HepG2 (cell line): ENCODE measurements around the gene METTL23. TPM values are rescaled to one million over a fixed set of nuclear protein-coding genes. Genes with fewer than 3 reads are reported as not detected.

ENCODE experiments used
- CENPX ChIP-seq: sonication (generic); formaldehyde crosslinking; IDR thresholded peaks from 2 replicates; pipeline ENCODE4 v1.9.0; 2021; ENCODE audit warnings: mild to moderate bottlenecking, missing genetic modification reagents, moderate library complexity
- EEA1 ChIP-seq: sonication (generic); formaldehyde crosslinking; IDR thresholded peaks from 2 replicates; pipeline ENCODE4 v1.5.1; 2020; ENCODE audit warnings: mild to moderate bottlenecking, missing genetic modification reagents, borderline replicate concordance
- FOXK1 ChIP-seq: sonication (generic); formaldehyde crosslinking; IDR thresholded peaks from 2 replicates; pipeline ENCODE4 v1.4.0; 2020; ENCODE audit warnings: low read depth, missing genetic modification reagents, borderline replicate concordance
- HMGXB4 ChIP-seq, 2 experiments: sonication (generic) in 1 of 2; formaldehyde crosslinking in 1 of 2; IDR thresholded peaks; 2 replicates each; pipeline versions ENCODE4 v1.4.0 to v1.6.1; 2018 to 2020; ENCODE audit warnings: missing genetic modification reagents in 2 of 2, borderline replicate concordance in 1 of 2, low read depth in 1 of 2, mild to moderate bottlenecking in 1 of 2, missing biosample characterization in 1 of 2
- KDM6A ChIP-seq: IDR thresholded peaks from 2 replicates; pipeline ENCODE4 v1.6.1; 2016; ENCODE audit warnings: low read depth
- RARA ChIP-seq: IDR thresholded peaks from 2 replicates; pipeline ENCODE4 v1.6.1; 2016; ENCODE audit warnings: missing genetic modification reagents, missing compliant biosample characterization
- RFX3 ChIP-seq: IDR thresholded peaks from 2 replicates; pipeline ENCODE4 v1.6.1; 2016; ENCODE audit warnings: missing biosample characterization, missing genetic modification reagents
- ZBTB40 ChIP-seq, 2 experiments: fragments of 450-650 bp in 1 of 2; sonication (generic) in 1 of 2; formaldehyde crosslinking in 1 of 2; IDR thresholded peaks; 2 replicates each; pipeline versions ENCODE4 v1.6.1 to v1.8.0; 2016 to 2022; ENCODE audit warnings: antibody characterized with exemption in 1 of 2, mild to moderate bottlenecking in 1 of 2, missing genetic modification reagents in 1 of 2
- ZNF224 ChIP-seq: sonication (generic); formaldehyde crosslinking; IDR thresholded peaks from 2 replicates; pipeline ENCODE4 v1.5.0; 2020; ENCODE audit warnings: mild to moderate bottlenecking, missing genetic modification reagents
- ZNF430 ChIP-seq: sonication (generic); formaldehyde crosslinking; IDR thresholded peaks from 2 replicates; pipeline ENCODE4 v1.9.0; 2021; ENCODE audit warnings: mild to moderate bottlenecking, missing genetic modification reagents
- polyA plus RNA-seq, 8 experiments: library from polyadenylated mRNA; depleted of rRNA in 3 of 8; stranded (reverse) in 7 of 8; unstranded in 1 of 8; fragments of >200 nt; fragmentation: Illumina TruSeq in 4 of 8; extraction: Trizol in 4 of 8; gene quantifications; 2 replicates each; pipeline versions ENCODE4 v1.2.1 to v1.2.3, GENCODE V29; 2011 to 2016; ENCODE audit warnings: low read depth in 4 of 8, missing spikeins in 1 of 8, mixed read lengths in 1 of 8; ENCODE audit not compliant: insufficient read depth in 1 of 8
- total RNA-seq, 5 experiments: library from RNA; depleted of rRNA; stranded (reverse); fragments of >200 nt; fragmentation: Illumina TruSeq; extraction: Trizol; gene quantifications; 2 replicates each; pipeline ENCODE4 v1.2.3, GENCODE V29; 2016; ENCODE audit warnings: low read depth in 1 of 5
- TF ChIP-seq, protein P1 (sequence below): sonication (generic); formaldehyde crosslinking; IDR thresholded peaks from 2 replicates; pipeline ENCODE4 v1.8.0; 2022; ENCODE audit warnings: missing genetic modification reagents, mild to moderate bottlenecking, borderline replicate concordance
- TF ChIP-seq, protein P2 (sequence below): sonication (generic); formaldehyde crosslinking; conservative IDR thresholded peaks from 2 replicates; pipeline ENCODE4 v1.4.0; 2020; ENCODE audit warnings: mild to moderate bottlenecking, missing genetic modification reagents, moderate library complexity

METTL23 gene
- total and polyA plus RNA-seq, 2 of the 13 experiments (the other 11 are each of a cell fraction or from before 2014, with no cell fraction given): 39.9 to 104 TPM

- TF ChIP-seq, protein P1, sequence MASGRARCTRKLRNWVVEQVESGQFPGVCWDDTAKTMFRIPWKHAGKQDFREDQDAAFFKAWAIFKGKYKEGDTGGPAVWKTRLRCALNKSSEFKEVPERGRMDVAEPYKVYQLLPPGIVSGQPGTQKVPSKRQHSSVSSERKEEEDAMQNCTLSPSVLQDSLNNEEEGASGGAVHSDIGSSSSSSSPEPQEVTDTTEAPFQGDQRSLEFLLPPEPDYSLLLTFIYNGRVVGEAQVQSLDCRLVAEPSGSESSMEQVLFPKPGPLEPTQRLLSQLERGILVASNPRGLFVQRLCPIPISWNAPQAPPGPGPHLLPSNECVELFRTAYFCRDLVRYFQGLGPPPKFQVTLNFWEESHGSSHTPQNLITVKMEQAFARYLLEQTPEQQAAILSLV (CRISPR knock-in tag): peak; percentile 93; the same call in 1 of the 2 replicates
- TF ChIP-seq ZBTB40 (IDR thresholded peaks at IDR 0.05) (no peak), ZBTB40 (CRISPR knock-in tag; IDR thresholded peaks at IDR 0.05) (peak; percentile 91), KDM6A (CRISPR knock-in tag) (peak; percentile 11; the same call in 1 of the 2 replicates), ZNF224 (CRISPR knock-in tag) (peak; percentile 95), CENPX (no peak), ZNF430 (CRISPR knock-in tag) (peak; percentile 87), RARA (CRISPR knock-in tag) (peak; percentile 74), EEA1 (CRISPR knock-in tag) (peak; percentile 2; the same call in 1 of the 2 replicates), HMGXB4 (CRISPR knock-in tag; IDR thresholded peaks at IDR 0.05; ENCODE audit: borderline replicate concordance in 1 of 2, low read depth in 1 of 2) (peak; percentile 75 to 88), FOXK1 (CRISPR knock-in tag) (peak; percentile 72; the same call in 1 of the 2 replicates), RFX3 (CRISPR knock-in tag) (no peak; the same call in 1 of the 2 replicates)
- TF ChIP-seq, protein P2, sequence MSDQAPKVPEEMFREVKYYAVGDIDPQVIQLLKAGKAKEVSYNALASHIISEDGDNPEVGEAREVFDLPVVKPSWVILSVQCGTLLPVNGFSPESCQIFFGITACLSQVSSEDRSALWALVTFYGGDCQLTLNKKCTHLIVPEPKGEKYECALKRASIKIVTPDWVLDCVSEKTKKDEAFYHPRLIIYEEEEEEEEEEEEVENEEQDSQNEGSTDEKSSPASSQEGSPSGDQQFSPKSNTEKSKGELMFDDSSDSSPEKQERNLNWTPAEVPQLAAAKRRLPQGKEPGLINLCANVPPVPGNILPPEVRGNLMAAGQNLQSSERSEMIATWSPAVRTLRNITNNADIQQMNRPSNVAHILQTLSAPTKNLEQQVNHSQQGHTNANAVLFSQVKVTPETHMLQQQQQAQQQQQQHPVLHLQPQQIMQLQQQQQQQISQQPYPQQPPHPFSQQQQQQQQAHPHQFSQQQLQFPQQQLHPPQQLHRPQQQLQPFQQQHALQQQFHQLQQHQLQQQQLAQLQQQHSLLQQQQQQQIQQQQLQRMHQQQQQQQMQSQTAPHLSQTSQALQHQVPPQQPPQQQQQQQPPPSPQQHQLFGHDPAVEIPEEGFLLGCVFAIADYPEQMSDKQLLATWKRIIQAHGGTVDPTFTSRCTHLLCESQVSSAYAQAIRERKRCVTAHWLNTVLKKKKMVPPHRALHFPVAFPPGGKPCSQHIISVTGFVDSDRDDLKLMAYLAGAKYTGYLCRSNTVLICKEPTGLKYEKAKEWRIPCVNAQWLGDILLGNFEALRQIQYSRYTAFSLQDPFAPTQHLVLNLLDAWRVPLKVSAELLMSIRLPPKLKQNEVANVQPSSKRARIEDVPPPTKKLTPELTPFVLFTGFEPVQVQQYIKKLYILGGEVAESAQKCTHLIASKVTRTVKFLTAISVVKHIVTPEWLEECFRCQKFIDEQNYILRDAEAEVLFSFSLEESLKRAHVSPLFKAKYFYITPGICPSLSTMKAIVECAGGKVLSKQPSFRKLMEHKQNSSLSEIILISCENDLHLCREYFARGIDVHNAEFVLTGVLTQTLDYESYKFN: no peak
Measured at GRCh38 chr17:76737082-76737675, 10.5 kb downstream of the METTL23 start, which contains the start of gene SRSF2 (continued).
